HepG2 (cell line): ENCODE data around the gene SLC22A14. TPM values are rescaled to one million over a fixed set of nuclear protein-coding genes. Genes with fewer than 3 reads are reported as not detected.

Experiments
- ATAC-seq: fragments of 200-7000 bp; cut with Tn5 transposase; 3 replicates; pipeline ENCODE4 v1.9.1; 2020; ENCODE audit warnings: mild to moderate bottlenecking, moderate library complexity
- BruUV-seq: library from RNA; stranded (reverse); fragments of 400-500 nt; replicated peaks from 2 replicates; lab custom pipeline; 2021; lab: Mats Ljungman, UMichigan
- CTCF ChIA-PET: fragments of 300-600 bp; formaldehyde crosslinking; extraction: SDS; loops from one replicate; lab custom pipeline; 2021; ENCODE audit warnings: low total read pairs, inconsistent platforms, low intra/inter-chr PET ratio; lab: Yijun Ruan, JAX
- POLR2A ChIA-PET: fragments of 350-600 bp; sonication (Branson Sonifier 250); formaldehyde crosslinking; loops from one replicate; lab custom pipeline; 2020; ENCODE audit warnings: antibody characterized with exemption, inconsistent platforms; lab: Yijun Ruan, JAX
- DNase-seq: peaks from one replicate; pipeline ENCODE4 v3.0.0-alpha.2; 2015; ENCODE audit warnings: low spot score
- FAIRE-seq: peaks from 3 replicates; lab custom pipeline; 2011; peaks lifted over from hg19 to GRCh38; lab: Jason Lieb, UNC
- H2AFZ ChIP-seq: one replicate; pipeline ENCODE4 v1.6.1; 2011; ENCODE audit warnings: low read length, inconsistent platforms
- H3K27ac ChIP-seq: fragments of 300-600 bp; 3 replicates; pipeline ENCODE4 v1.8.0; 2011; ENCODE audit warnings: mixed run types, mild to moderate bottlenecking, mixed read lengths, low read length, inconsistent platforms; ENCODE audit not compliant: insufficient read depth; ENCODE audit errors: extremely low read length
- H3K27me3 ChIP-seq, 2 experiments: fragments of 200-600 bp in 1 of 2; 2 replicates in 1 of 2; 3 replicates in 1 of 2; pipeline versions ENCODE4 v1.6.0 to v1.8.0; 2011; ENCODE audit warnings: low read length in 2 of 2, mild to moderate bottlenecking in 2 of 2, moderate library complexity in 2 of 2, inconsistent platforms in 1 of 2; ENCODE audit not compliant: insufficient read depth in 2 of 2, control insufficient read depth in 1 of 2
- H3K36me3 ChIP-seq, 2 experiments: fragments of 200-600 bp in 1 of 2; replicated peaks in 1 of 2; 2 replicates in 1 of 2; 3 replicates in 1 of 2; pipeline versions ENCODE4 v1.5.1 to v1.8.0; 2011; ENCODE audit warnings: low read length in 2 of 2, inconsistent platforms in 1 of 2; ENCODE audit not compliant: insufficient read depth in 2 of 2, control insufficient read depth in 1 of 2
- H3K4me1 ChIP-seq: 2 replicates; pipeline ENCODE4 v1.5.1; 2012; ENCODE audit warnings: low read length, inconsistent platforms; ENCODE audit not compliant: insufficient read depth
- H3K4me2 ChIP-seq: 2 replicates; pipeline ENCODE4 v1.6.0; 2011; ENCODE audit warnings: low read depth, low read length, inconsistent platforms
- H3K4me3 ChIP-seq, 3 experiments: fragments of 200-600 bp in 1 of 3; sonication (generic), shearing (Covaris generic) in 1 of 3; replicated peaks in 1 of 3; 2 replicates each; pipeline ENCODE4 v1.5.1; 2011 to 2016; ENCODE audit warnings: low read length in 3 of 3, inconsistent platforms in 2 of 3, low read depth in 2 of 3, mild to moderate bottlenecking in 2 of 3, control low read depth in 1 of 3, mixed read lengths in 1 of 3; ENCODE audit not compliant: insufficient read depth in 1 of 3
- H3K79me2 ChIP-seq: one replicate; pipeline ENCODE4 v1.6.1; 2011; ENCODE audit warnings: low read length, inconsistent platforms; ENCODE audit not compliant: insufficient read depth
- H3K9ac ChIP-seq: 2 replicates; pipeline ENCODE4 v1.6.0; 2011; ENCODE audit warnings: mild to moderate bottlenecking, low read depth, low read length, inconsistent platforms; ENCODE audit not compliant: insufficient read depth
- H3K9me3 ChIP-seq: 2 replicates; pipeline ENCODE4 v1.5.1; 2012; ENCODE audit warnings: mild to moderate bottlenecking, low read length
- H4K20me1 ChIP-seq: 2 replicates; pipeline ENCODE4 v1.6.0; 2011; ENCODE audit warnings: inconsistent platforms, mild to moderate bottlenecking, low read length, moderate library complexity; ENCODE audit not compliant: insufficient read depth
- GLI4 ChIP-seq: sonication (generic); formaldehyde crosslinking; IDR thresholded peaks from 2 replicates; pipeline ENCODE4 v1.5.1; 2020; ENCODE audit warnings: missing genetic modification reagents, mild to moderate bottlenecking, moderate library complexity, borderline replicate concordance
- HMGXB3 ChIP-seq: sonication (generic); formaldehyde crosslinking; IDR thresholded peaks from 2 replicates; pipeline ENCODE4 v1.4.0; 2020; ENCODE audit warnings: missing genetic modification reagents, borderline replicate concordance
- MED1 ChIP-seq: sonication (generic); formaldehyde crosslinking; IDR thresholded peaks from 2 replicates; pipeline ENCODE4 v1.4.0; 2020; ENCODE audit warnings: missing genetic modification reagents
- ZBTB7B ChIP-seq: sonication (generic); formaldehyde crosslinking; IDR thresholded peaks from 2 replicates; pipeline ENCODE4 v1.4.0; 2020; ENCODE audit warnings: missing genetic modification reagents
- ZNF24 ChIP-seq: fragments of 450-650 bp; IDR thresholded peaks from 2 replicates; pipeline ENCODE4 v1.6.1; 2017; ENCODE audit warnings: antibody characterized with exemption, mild to moderate bottlenecking
- ZNF543 ChIP-seq: sonication (generic); formaldehyde crosslinking; IDR thresholded peaks from 2 replicates; pipeline ENCODE4 v1.4.0; 2020; ENCODE audit warnings: mild to moderate bottlenecking, missing genetic modification reagents
- ZNF678 ChIP-seq: sonication (generic); formaldehyde crosslinking; IDR thresholded peaks from 2 replicates; pipeline ENCODE4 v1.4.0; 2020; ENCODE audit warnings: mild to moderate bottlenecking, missing genetic modification reagents
- WGBS: methylation state at CpG from one replicate; pipeline ENCODE4 v1.1.6; 2017; ENCODE audit warnings: low lambda C conversion rate; 5-methylcytosine and 5-hydroxymethylcytosine counted together
- in situ Hi-C: cut with HindIII; loops from 2 replicates; pipeline ENCODE4 v1.10.0; 2017; ENCODE audit warnings: low pct_unique_long_range_greater_than_20kb; ENCODE audit not compliant: extremely low pct_ligation_motif_present
- intact Hi-C: fragments of 100-400 bp; cut with micrococcal nuclease; formaldehyde crosslinking; loops from one replicate; pipeline ENCODE4 v1.10.0; 2022; ENCODE audit not compliant: unreplicated experiment
- polyA plus RNA-seq, 8 experiments: library from polyadenylated mRNA; depleted of rRNA in 3 of 8; stranded (reverse) in 7 of 8; unstranded in 1 of 8; fragments of >200 nt; fragmentation: Illumina TruSeq in 4 of 8; extraction: Trizol in 4 of 8; gene quantifications; 2 replicates each; pipeline versions ENCODE4 v1.2.1 to v1.2.3, GENCODE V29; 2011 to 2016; ENCODE audit warnings: low read depth in 4 of 8, missing spikeins in 1 of 8, mixed read lengths in 1 of 8; ENCODE audit not compliant: insufficient read depth in 1 of 8
- total RNA-seq, 5 experiments: library from RNA; depleted of rRNA; stranded (reverse); fragments of >200 nt; fragmentation: Illumina TruSeq; extraction: Trizol; gene quantifications; 2 replicates each; pipeline ENCODE4 v1.2.3, GENCODE V29; 2016; ENCODE audit warnings: low read depth in 1 of 5
- TF ChIP-seq, protein P1 (sequence below): IDR thresholded peaks from 2 replicates; pipeline ENCODE4 v1.6.1; 2016; ENCODE audit warnings: mild to moderate bottlenecking
- TF ChIP-seq, protein P2 (sequence below): fragments of 450-650 bp; IDR thresholded peaks from 2 replicates; pipeline ENCODE4 v1.6.1; 2016

SLC22A14 gene
- total and polyA plus RNA-seq, 2 of the 13 experiments (the other 11 are each of a cell fraction or from before 2014, with no cell fraction given): 0.03 TPM; not detected in 1

- no peak overlapping the region for H3K4me2 ChIP-seq
- no peak overlapping the region for H3K9ac ChIP-seq
- no peaks in the 10 kb centered on the region for H3K9me3 ChIP-seq
- H3K36me3 ChIP-seq: peaks cover 35 to 79% of the 10 kb centered on the region in 2 experiments
- intact Hi-C loops: no loop called here
- in situ Hi-C loops: no loop called here
- POLR2A ChIA-PET: no interaction called here
- peaks cover 7% of the 10 kb centered on the region for H3K79me2 ChIP-seq
- no peak overlapping the region for H2AFZ ChIP-seq
- no peaks in the 10 kb centered on the region for H3K4me1 ChIP-seq
- TF ChIP-seq ZNF543 (CRISPR knock-in tag) (no peak), ZBTB7B (no peak)
- TF ChIP-seq, protein P1, sequence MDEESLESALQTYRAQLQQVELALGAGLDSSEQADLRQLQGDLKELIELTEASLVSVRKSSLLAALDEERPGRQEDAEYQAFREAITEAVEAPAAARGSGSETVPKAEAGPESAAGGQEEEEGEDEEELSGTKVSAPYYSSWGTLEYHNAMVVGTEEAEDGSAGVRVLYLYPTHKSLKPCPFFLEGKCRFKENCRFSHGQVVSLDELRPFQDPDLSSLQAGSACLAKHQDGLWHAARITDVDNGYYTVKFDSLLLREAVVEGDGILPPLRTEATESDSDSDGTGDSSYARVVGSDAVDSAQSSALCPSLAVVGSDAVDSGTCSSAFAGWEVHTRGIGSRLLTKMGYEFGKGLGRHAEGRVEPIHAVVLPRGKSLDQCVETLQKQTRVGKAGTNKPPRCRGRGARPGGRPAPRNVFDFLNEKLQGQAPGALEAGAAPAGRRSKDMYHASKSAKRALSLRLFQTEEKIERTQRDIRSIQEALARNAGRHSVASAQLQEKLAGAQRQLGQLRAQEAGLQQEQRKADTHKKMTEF (CRISPR knock-in tag): no peak
- ATAC-seq: no peak
- no peaks in the 10 kb centered on the region for H3K27me3 ChIP-seq
- BruUV-seq: no TSS peak
- H4K20me1 ChIP-seq: no peaks in the 10 kb centered on the region
- CTCF ChIA-PET: no interaction called here
- WGBS: 96% methylated on average over 9 of the region's 9 CpGs
- H3K27ac ChIP-seq: no peak overlapping the region
- FAIRE-seq: no peak
- H3K4me3 ChIP-seq: no peak overlapping the region
- no peak for DNase-seq
Observed at GRCh38 chr3:38362825-38363224, 80.7 kb downstream of the SLC22A14 start.

GRCh38 chr3:38364721-38365400 lies 82.8 kb downstream of the SLC22A14 start:
- no peak overlapping the region for H3K4me3 ChIP-seq
- peaks cover 33 to 94% of the 10 kb centered on the region in 2 experiments for H3K36me3 ChIP-seq
- H3K27me3 ChIP-seq: no peaks in the 10 kb centered on the region
- in situ Hi-C loops (no loop called here), intact Hi-C loops (no loop called here)
- FAIRE-seq (no peak), DNase-seq (no peak), ATAC-seq (no peak)
- H4K20me1 ChIP-seq: no peaks in the 10 kb centered on the region
- ChIA-PET CTCF (no interaction called here), POLR2A (interaction anchor here (1.0 kb wide), 1 partner anchor 17 kb away, joined by 3 read pairs; no protein-coding TSS in a partner anchor)
- no peaks in the 10 kb centered on the region for H3K4me1 ChIP-seq
- H3K27ac ChIP-seq: no peak overlapping the region
- H3K79me2 ChIP-seq: peaks cover 3% of the 10 kb centered on the region
- WGBS: 100% methylated on average over 4 of the region's 6 CpGs
- no peak overlapping the region for H3K4me2 ChIP-seq
- no peak overlapping the region for H3K9ac ChIP-seq
- H2AFZ ChIP-seq: no peak overlapping the region
- no TSS peak for BruUV-seq
- no peaks in the 10 kb centered on the region for H3K9me3 ChIP-seq
- TF ChIP-seq ZNF678 (CRISPR knock-in tag): no peak
- TF ChIP-seq ZNF24: 0 out of 2 replicates have a peak, but pooled peaks have one; percentile 58
- TF ChIP-seq, protein P2, sequence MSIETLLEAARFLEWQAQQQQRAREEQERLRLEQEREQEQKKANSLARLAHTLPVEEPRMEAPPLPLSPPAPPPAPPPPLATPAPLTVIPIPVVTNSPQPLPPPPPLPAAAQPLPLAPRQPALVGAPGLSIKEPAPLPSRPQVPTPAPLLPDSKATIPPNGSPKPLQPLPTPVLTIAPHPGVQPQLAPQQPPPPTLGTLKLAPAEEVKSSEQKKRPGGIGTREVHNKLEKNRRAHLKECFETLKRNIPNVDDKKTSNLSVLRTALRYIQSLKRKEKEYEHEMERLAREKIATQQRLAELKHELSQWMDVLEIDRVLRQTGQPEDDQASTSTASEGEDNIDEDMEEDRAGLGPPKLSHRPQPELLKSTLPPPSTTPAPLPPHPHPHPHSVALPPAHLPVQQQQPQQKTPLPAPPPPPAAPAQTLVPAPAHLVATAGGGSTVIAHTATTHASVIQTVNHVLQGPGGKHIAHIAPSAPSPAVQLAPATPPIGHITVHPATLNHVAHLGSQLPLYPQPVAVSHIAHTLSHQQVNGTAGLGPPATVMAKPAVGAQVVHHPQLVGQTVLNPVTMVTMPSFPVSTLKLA: peak; percentile 73
- TF ChIP-seq GLI4 (CRISPR knock-in tag): no peak
- no peak for TF ChIP-seq HMGXB3 (CRISPR knock-in tag)
- no peak for TF ChIP-seq MED1 (CRISPR knock-in tag)
